HL-60/S4 treated with retinoic acid at 250 ng/mL for 4 days and 3 days (cell line): ENCODE results near the gene ATP13A3.
"Not testable (repeated sequence)": the region's sequence is repeated elsewhere in the genome, so short reads cannot be mapped to it uniquely, and the experiment has no call there.

ENCODE experiments used
- in situ Hi-C: fragments of 300-500 bp; cut with MboI; formaldehyde crosslinking; loops from 2 replicates; pipeline ENCODE4 v1.7.0; 2022; ENCODE audit warnings: low sequenced_read_pairs

Gene ATP13A3

GRCh38 chr3:194500198-194500597, 13.4 kb upstream of the ATP13A3 start:
- in situ Hi-C loops = no loop called here

GRCh38 chr3:194499516-194499915, 12.7 kb upstream of the ATP13A3 start:
- in situ Hi-C loops = not testable (repeated sequence)

GRCh38 chr3:194497799-194498575, 11.2 kb upstream of the ATP13A3 start:
- in situ Hi-C loops = no loop called here

- in situ Hi-C loops = no loop called here
Observed at GRCh38 chr3:194496217-194496919, 9.6 kb upstream of the ATP13A3 start.

GRCh38 chr3:194494951-194495374, 8.2 kb upstream of the ATP13A3 start:
- in situ Hi-C loops = no loop called here

- in situ Hi-C loops = not testable (repeated sequence)
Observed at GRCh38 chr3:194493995-194494927, 7.5 kb upstream of the ATP13A3 start.

GRCh38 chr3:194492001-194492400, 5.2 kb upstream of the ATP13A3 start:
- in situ Hi-C loops = no loop called here

GRCh38 chr3:194489736-194490612, 3.2 kb upstream of the ATP13A3 start:
- in situ Hi-C loops = no loop called here

GRCh38 chr3:194488055-194488742, 1.4 kb upstream of the ATP13A3 start:
- in situ Hi-C loops = no loop called here

- in situ Hi-C loops = no loop called here
Observed at GRCh38 chr3:194487289-194488054, 670 bp upstream of the ATP13A3 start.

GRCh38 chr3:194485881-194486539, 792 bp downstream of the ATP13A3 start:
- in situ Hi-C loops = no loop called here

GRCh38 chr3:194485468-194485880, 1.3 kb downstream of the ATP13A3 start:
- in situ Hi-C loops = no loop called here

GRCh38 chr3:194484614-194485013, 2.2 kb downstream of the ATP13A3 start:
- in situ Hi-C loops = no loop called here

GRCh38 chr3:194483850-194484249, 3.0 kb downstream of the ATP13A3 start:
- in situ Hi-C loops = no loop called here

GRCh38 chr3:194482830-194483229, 4.0 kb downstream of the ATP13A3 start:
- in situ Hi-C loops = not testable (repeated sequence)

- in situ Hi-C loops = no loop called here
Observed at GRCh38 chr3:194482196-194482593, 4.6 kb downstream of the ATP13A3 start.

- in situ Hi-C loops = no loop called here
Observed at GRCh38 chr3:194481525-194482195, 5.1 kb downstream of the ATP13A3 start.

- in situ Hi-C loops = no loop called here
Observed at GRCh38 chr3:194481103-194481502, 5.7 kb downstream of the ATP13A3 start.
